M059J (cell line): ENCODE data around the gene CAMK2N2. TPM values are rescaled to one million over a fixed set of nuclear protein-coding genes. Genes with fewer than 3 reads are reported as not detected.

Source experiments
- DNase-seq: peaks from one replicate; pipeline ENCODE4 v3.0.0-alpha.2; 2012; ENCODE audit warnings: low read depth
- total RNA-seq: library from RNA; depleted of rRNA; stranded (reverse); fragments of >200 nt; shearing (Covaris generic); gene quantifications from 2 replicates; pipeline ENCODE4 v1.2.3, GENCODE V29; 2014

CAMK2N2 gene
- total RNA-seq, 1 experiment from 2014 or later, result 1.1 TPM

- peak; percentile 62 for DNase-seq
Measured at GRCh38 chr3:184240384-184241140, 20.8 kb downstream of the CAMK2N2 start.

GRCh38 chr3:184239708-184240107 lies 21.6 kb downstream of the CAMK2N2 start:
- DNase-seq, result no peak

GRCh38 chr3:184239221-184239620 lies 22.1 kb downstream of the CAMK2N2 start:
- no peak for DNase-seq

- no peak for DNase-seq
Measured at GRCh38 chr3:184238246-184238818, 23.0 kb downstream of the CAMK2N2 start.

GRCh38 chr3:184237807-184238206 lies 23.5 kb downstream of the CAMK2N2 start:
- no peak for DNase-seq

GRCh38 chr3:184237211-184237610 lies 24.1 kb downstream of the CAMK2N2 start:
- DNase-seq, result no peak

- no peak for DNase-seq
Measured at GRCh38 chr3:184236636-184237035, 24.7 kb downstream of the CAMK2N2 start.

- DNase-seq, result no peak
Measured at GRCh38 chr3:184236033-184236410, 25.3 kb downstream of the CAMK2N2 start.

GRCh38 chr3:184235381-184236032 lies 25.8 kb downstream of the CAMK2N2 start:
- DNase-seq, result no peak

GRCh38 chr3:184234671-184235380 lies 26.5 kb downstream of the CAMK2N2 start:
- no peak for DNase-seq

GRCh38 chr3:184234224-184234623 lies 27.1 kb downstream of the CAMK2N2 start:
- peak; percentile 96 for DNase-seq

GRCh38 chr3:184233127-184233843 lies 28.1 kb downstream of the CAMK2N2 start:
- no peak for DNase-seq

- DNase-seq, result no peak
Measured at GRCh38 chr3:184231671-184232070, 29.7 kb downstream of the CAMK2N2 start.

- no peak for DNase-seq
Measured at GRCh38 chr3:184230603-184231528, 30.5 kb downstream of the CAMK2N2 start.

GRCh38 chr3:184230081-184230602 lies 31.2 kb downstream of the CAMK2N2 start:
- no peak for DNase-seq

GRCh38 chr3:184229394-184230080 lies 31.8 kb downstream of the CAMK2N2 start, which contains the start of gene VWA5B2:
Gene VWA5B2 (plus strand): TSS chr3:184229585. CDS start chr3:184230529, 944 bp downstream.
- DNase-seq, result peak; percentile 54

- DNase-seq, result no peak
Measured at GRCh38 chr3:184228376-184229137, 32.8 kb downstream of the CAMK2N2 start.

GRCh38 chr3:184227481-184227935 lies 33.8 kb downstream of the CAMK2N2 start:
- no peak for DNase-seq

- no peak for DNase-seq
Measured at GRCh38 chr3:184223946-184224345, 37.4 kb downstream of the CAMK2N2 start.
